Gastrocnemius medialis (tissue), 4 donors: ENCODE measurements around the gene MGME1.

Source experiments
- CTCF ChIP-seq, 5 experiments: fragments of 450-650 bp in 3 of 5; fragments of 200-600 bp in 2 of 5; sonication (generic) in 2 of 5; IDR thresholded peaks in 4 of 5; conservative IDR thresholded peaks in 1 of 5; 1 replicate in 4 of 5; 2 replicates in 1 of 5; pipeline ENCODE4 v1.5.1; 2016 to 2019; ENCODE audit warnings: antibody characterized with exemption in 5 of 5, mild to moderate bottlenecking in 3 of 5, moderate library complexity in 3 of 5
- POLR2A ChIP-seq, 2 donors: fragments of 450-650 bp; IDR thresholded peaks; one replicate each; pipeline ENCODE4 v1.6.1; 2017; ENCODE audit warnings: antibody characterized with exemption in 2 of 2, mild to moderate bottlenecking in 2 of 2, moderate library complexity in 2 of 2

- TF ChIP-seq CTCF (IDR thresholded peaks at IDR 0.05 in 4 of 5, conservative IDR thresholded peaks at IDR 0.05 in 1 of 5) = no peak
- TF ChIP-seq POLR2A (IDR thresholded peaks at IDR 0.05) = no peak
Measured at GRCh38 chr20:17939622-17940223, 29.1 kb upstream of the MGME1 start.
